ENCODE results near the gene CYS1. TPM values are rescaled to one million over a fixed set of nuclear protein-coding genes. Genes with fewer than 3 reads are reported as not detected.

The CYS1 gene
- total RNA-seq, 1 donor from 2014 or later: 3.7 TPM

DNA sequence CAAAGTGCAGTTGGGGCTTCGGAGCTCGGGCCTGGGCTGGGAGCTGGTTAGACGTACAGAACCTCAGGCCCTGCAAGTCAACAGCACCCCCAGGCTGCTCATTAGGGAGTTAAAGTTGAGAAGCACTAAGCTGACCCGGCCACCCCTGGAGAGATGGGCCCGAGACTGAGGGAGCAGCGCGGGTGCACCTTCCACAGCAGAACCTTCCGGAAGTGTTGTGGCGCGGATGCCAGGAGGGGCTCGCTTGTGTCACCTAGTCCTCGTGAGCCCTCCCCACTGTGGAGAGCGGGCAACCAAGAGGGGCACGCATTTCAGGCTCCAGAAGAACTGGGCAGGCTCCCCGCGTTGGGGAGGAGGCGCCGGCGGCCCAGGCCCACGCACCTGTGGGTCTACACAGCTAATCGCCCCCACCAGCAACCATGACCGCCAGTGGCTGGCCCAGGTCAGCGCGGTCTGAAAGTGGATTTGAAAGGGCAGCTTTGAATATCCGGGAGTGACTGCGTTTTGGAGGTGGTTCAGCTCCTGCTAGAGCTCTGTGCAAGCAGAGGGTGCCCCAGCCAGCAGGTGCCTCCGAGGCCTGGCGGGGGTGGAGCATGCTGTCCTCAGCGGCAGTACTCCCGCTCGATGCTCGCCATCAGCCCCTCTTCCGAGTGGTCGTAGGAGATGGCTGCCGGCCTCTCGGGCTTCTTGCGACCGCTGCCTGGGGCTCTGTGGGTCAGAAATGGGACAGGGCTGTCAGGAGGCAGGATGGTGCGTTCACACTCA lies 21.8 kb downstream of the CYS1 start:
- no peak overlapping the region for H3K4me2 ChIP-seq (ENCODE audit: low read length)
- Mint-ChIP-seq H3K36me3 (ENCODE audit: low read depth, unreplicated experiment) (peaks cover 5% of the 10 kb centered on the region), H3K27me3 (ENCODE audit: low read depth, unreplicated experiment) (peaks cover 15% of the 10 kb centered on the region), H3K4me1 (ENCODE audit: low read depth, unreplicated experiment) (peaks cover 2% of the 10 kb centered on the region), H3K9me3 (ENCODE audit: unreplicated experiment) (no peaks in the 10 kb centered on the region), H3K4me3 (ENCODE audit: unreplicated experiment) (no peak overlapping the region), H3K27ac (ENCODE audit: unreplicated experiment) (no peak overlapping the region)
- no peaks in the 10 kb centered on the region for H3K79me2 ChIP-seq (ENCODE audit: insufficient read depth, low read length)
- no peak overlapping the region for H3K27ac ChIP-seq (ENCODE audit: low read depth, low read length)
- no peak overlapping the region for H3K9ac ChIP-seq (ENCODE audit: low read length)
- H4K20me1 ChIP-seq (ENCODE audit: insufficient read depth, low read length): no peaks in the 10 kb centered on the region
- FAIRE-seq (no peak), DNase-seq (ENCODE audit: low read depth) (no peak)
- no peak for TF ChIP-seq EZH2 (IDR thresholded peaks at IDR 0.05; ENCODE audit: insufficient read depth, low read length)
- TF ChIP-seq, protein P1, sequence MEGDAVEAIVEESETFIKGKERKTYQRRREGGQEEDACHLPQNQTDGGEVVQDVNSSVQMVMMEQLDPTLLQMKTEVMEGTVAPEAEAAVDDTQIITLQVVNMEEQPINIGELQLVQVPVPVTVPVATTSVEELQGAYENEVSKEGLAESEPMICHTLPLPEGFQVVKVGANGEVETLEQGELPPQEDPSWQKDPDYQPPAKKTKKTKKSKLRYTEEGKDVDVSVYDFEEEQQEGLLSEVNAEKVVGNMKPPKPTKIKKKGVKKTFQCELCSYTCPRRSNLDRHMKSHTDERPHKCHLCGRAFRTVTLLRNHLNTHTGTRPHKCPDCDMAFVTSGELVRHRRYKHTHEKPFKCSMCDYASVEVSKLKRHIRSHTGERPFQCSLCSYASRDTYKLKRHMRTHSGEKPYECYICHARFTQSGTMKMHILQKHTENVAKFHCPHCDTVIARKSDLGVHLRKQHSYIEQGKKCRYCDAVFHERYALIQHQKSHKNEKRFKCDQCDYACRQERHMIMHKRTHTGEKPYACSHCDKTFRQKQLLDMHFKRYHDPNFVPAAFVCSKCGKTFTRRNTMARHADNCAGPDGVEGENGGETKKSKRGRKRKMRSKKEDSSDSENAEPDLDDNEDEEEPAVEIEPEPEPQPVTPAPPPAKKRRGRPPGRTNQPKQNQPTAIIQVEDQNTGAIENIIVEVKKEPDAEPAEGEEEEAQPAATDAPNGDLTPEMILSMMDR (IDR thresholded peaks at IDR 0.05; ENCODE audit: insufficient read depth, low read depth, low read length): no peak
- no peaks in the 10 kb centered on the region for H3K36me3 ChIP-seq (ENCODE audit: insufficient read depth, low read length)
- H3K9me3 ChIP-seq (ENCODE audit: insufficient read depth, low read depth, low read length): no peaks in the 10 kb centered on the region
- peaks cover 12% of the 10 kb centered on the region for H3K4me1 ChIP-seq (ENCODE audit: insufficient read depth, low read length)
- no peaks in the 10 kb centered on the region for H3K27me3 ChIP-seq (ENCODE audit: insufficient read depth, low read length)
- no peak overlapping the region for H2AFZ ChIP-seq (ENCODE audit: low read depth, low read length)
- no peak overlapping the region for H3K4me3 ChIP-seq (ENCODE audit: insufficient read depth, low read depth, low read length)

DNA sequence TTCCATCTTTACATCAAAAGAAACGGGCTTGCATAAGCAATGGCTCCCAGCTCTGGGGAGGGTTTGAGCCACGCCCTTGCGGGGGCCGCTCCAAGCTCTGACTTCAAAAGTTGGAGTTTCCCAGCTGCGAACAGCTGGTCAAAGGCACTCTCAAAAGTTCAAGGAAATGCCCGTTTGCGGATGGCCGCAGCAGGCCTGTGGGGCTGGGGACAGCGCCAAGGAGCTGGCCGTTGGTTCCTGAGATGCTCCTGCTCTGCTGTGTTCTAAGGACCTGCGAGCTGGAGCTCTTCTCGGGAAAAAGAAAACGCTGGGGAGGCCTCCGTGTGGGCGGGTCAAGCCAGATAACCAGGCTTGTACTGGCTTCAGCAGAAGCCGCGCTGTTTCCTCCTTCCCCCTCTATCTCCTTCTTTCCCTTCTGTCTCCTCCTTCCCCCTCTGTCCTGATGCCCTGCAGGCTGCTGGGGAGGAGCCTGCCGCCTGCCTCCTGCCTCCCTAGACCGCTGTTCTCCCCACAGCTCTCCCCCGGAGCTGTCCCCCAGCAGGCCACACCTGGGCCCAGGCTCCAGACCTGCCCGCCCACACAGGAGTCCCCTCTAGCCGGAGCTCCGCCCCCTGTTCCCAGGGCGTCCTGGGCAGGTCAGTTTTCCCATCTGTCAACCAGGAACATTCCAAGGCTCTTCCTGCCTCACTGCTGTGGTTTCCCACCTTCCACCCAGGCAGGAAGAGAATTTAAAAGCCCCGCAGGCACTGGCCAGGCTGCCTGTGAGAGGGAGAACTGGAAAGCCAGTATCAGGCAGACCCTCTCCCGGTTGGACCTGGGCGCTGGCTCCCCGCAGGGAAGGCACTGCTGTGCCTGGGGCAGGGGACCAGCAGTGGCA lies 22.7 kb downstream of the CYS1 start:
- Histone ChIP-seq H3K27ac (ENCODE audit: low read depth, low read length) (peak overlapping the region; percentile 29), H4K20me1 (ENCODE audit: insufficient read depth, low read length) (no peaks in the 10 kb centered on the region), H3K79me2 (ENCODE audit: insufficient read depth, low read length) (no peaks in the 10 kb centered on the region), H3K4me1 (ENCODE audit: insufficient read depth, low read length) (peaks cover 12% of the 10 kb centered on the region), H3K9ac (ENCODE audit: low read length) (peak overlapping the region; percentile 56), H3K9me3 (ENCODE audit: insufficient read depth, low read depth, low read length) (no peaks in the 10 kb centered on the region), H3K4me3 (ENCODE audit: insufficient read depth, low read depth, low read length) (peak overlapping the region; percentile 40), H3K36me3 (ENCODE audit: insufficient read depth, low read length) (no peaks in the 10 kb centered on the region), H2AFZ (ENCODE audit: low read depth, low read length) (peak overlapping the region; percentile 72), H3K4me2 (ENCODE audit: low read length) (peak overlapping the region; percentile 83), H3K27me3 (ENCODE audit: insufficient read depth, low read length) (no peaks in the 10 kb centered on the region)
- FAIRE-seq (no peak), DNase-seq (ENCODE audit: low read depth) (peak; percentile 65)
- peak overlapping the region; percentile 72 for H3K27ac Mint-ChIP-seq (ENCODE audit: unreplicated experiment)
- peaks cover 8% of the 10 kb centered on the region for H3K27me3 Mint-ChIP-seq (ENCODE audit: low read depth, unreplicated experiment)
- H3K36me3 Mint-ChIP-seq (ENCODE audit: low read depth, unreplicated experiment): peaks cover 6% of the 10 kb centered on the region
- TF ChIP-seq, protein P1 (IDR thresholded peaks at IDR 0.05; ENCODE audit: insufficient read depth, low read depth, low read length): no peak
- TF ChIP-seq EZH2 (IDR thresholded peaks at IDR 0.05; ENCODE audit: insufficient read depth, low read length): no peak
- no peaks in the 10 kb centered on the region for H3K9me3 Mint-ChIP-seq (ENCODE audit: unreplicated experiment)
- peaks cover 2% of the 10 kb centered on the region for H3K4me1 Mint-ChIP-seq (ENCODE audit: low read depth, unreplicated experiment)
- peak overlapping the region; percentile 72 for H3K4me3 Mint-ChIP-seq (ENCODE audit: unreplicated experiment)

Measured in astrocyte (in vitro differentiated cells and primary cell).